PFSK-1 (cell line): Measurements from ENCODE around the gene BAG2.

ENCODE experiments used
- FOXP2 ChIP-seq: optimal IDR thresholded peaks from 2 replicates; pipeline ENCODE3; 2011; ENCODE audit warnings: borderline replicate concordance, control low read depth, inconsistent platforms; ENCODE audit not compliant: insufficient read depth; ENCODE audit errors: extremely low read length, extremely low read depth
- POLR2AphosphoS5 ChIP-seq: IDR thresholded peaks from 2 replicates; pipeline ENCODE4 v1.6.1; 2012; ENCODE audit warnings: low read depth, mild to moderate bottlenecking, control low read depth, low read length, moderate library complexity
- SIN3A ChIP-seq: IDR thresholded peaks from 2 replicates; pipeline ENCODE4 v1.6.1; 2012; ENCODE audit warnings: mild to moderate bottlenecking, low read length, moderate library complexity, borderline replicate concordance; ENCODE audit not compliant: insufficient read depth
- TAF1 ChIP-seq: IDR thresholded peaks from 2 replicates; pipeline ENCODE4 v1.6.1; 2012; ENCODE audit warnings: low read length, control low read depth, borderline replicate concordance; ENCODE audit not compliant: insufficient read depth
- TF ChIP-seq, protein P1 (sequence below), 2 experiments: IDR thresholded peaks; 2 replicates each; pipeline versions ENCODE4 v1.6.1 to v1.8.0; 2011 to 2012; ENCODE audit warnings: low read depth in 2 of 2, low read length in 2 of 2, control low read depth in 1 of 2, inconsistent platforms in 1 of 2, mild to moderate bottlenecking in 1 of 2, moderate library complexity in 1 of 2; ENCODE audit not compliant: insufficient read depth in 1 of 2

The BAG2 gene

DNA sequence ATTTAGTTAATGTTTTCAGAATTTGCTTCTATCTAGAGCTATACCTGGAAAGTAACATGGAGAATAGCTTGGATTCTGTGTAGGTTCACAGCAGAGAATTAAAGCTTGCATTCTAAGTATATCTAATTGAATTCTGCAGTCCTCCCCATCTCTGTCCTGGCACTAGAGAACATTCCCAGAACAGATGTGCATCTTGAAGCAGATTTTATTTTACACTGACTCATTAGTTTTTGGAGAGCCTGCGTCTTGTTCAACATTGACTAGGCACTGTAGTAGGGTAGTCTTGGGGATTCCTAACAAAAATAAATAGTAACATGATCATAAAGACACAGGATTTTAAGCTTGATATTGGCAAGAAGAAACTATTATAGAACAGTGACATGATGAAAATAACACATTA lies 36.2 kb upstream of the BAG2 start:
- no peak for TF ChIP-seq TAF1
- no peak for TF ChIP-seq POLR2AphosphoS5
- TF ChIP-seq SIN3A: no peak
- TF ChIP-seq FOXP2: no peak
- TF ChIP-seq, protein P1, sequence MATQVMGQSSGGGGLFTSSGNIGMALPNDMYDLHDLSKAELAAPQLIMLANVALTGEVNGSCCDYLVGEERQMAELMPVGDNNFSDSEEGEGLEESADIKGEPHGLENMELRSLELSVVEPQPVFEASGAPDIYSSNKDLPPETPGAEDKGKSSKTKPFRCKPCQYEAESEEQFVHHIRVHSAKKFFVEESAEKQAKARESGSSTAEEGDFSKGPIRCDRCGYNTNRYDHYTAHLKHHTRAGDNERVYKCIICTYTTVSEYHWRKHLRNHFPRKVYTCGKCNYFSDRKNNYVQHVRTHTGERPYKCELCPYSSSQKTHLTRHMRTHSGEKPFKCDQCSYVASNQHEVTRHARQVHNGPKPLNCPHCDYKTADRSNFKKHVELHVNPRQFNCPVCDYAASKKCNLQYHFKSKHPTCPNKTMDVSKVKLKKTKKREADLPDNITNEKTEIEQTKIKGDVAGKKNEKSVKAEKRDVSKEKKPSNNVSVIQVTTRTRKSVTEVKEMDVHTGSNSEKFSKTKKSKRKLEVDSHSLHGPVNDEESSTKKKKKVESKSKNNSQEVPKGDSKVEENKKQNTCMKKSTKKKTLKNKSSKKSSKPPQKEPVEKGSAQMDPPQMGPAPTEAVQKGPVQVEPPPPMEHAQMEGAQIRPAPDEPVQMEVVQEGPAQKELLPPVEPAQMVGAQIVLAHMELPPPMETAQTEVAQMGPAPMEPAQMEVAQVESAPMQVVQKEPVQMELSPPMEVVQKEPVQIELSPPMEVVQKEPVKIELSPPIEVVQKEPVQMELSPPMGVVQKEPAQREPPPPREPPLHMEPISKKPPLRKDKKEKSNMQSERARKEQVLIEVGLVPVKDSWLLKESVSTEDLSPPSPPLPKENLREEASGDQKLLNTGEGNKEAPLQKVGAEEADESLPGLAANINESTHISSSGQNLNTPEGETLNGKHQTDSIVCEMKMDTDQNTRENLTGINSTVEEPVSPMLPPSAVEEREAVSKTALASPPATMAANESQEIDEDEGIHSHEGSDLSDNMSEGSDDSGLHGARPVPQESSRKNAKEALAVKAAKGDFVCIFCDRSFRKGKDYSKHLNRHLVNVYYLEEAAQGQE (IDR thresholded peaks at IDR 0.05; ENCODE audit: insufficient read depth in 1 of 2, low read depth in 2 of 2, low read length in 2 of 2): no peak

DNA sequence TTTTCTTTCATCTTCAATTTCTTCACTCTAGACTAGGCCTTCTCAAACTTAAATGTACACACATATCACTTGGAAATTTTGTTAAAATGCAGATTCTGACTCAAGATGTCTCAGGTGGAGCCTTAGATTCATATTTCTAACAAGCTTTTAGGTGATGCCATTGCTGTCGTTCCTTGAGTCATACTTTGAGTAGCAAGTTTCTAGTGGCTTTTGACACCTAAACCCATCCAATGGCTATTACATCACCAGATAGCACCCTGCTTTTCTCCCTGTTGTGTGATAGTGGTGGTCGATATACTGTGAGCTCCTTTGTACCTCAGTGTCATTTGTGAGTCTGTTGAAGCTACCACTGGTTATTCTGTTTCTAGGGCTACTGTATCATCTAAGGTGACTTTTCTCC lies 34.8 kb upstream of the BAG2 start:
- TF ChIP-seq FOXP2 (no peak), POLR2AphosphoS5 (no peak), TAF1 (no peak), SIN3A (no peak)
- TF ChIP-seq, protein P1 (IDR thresholded peaks at IDR 0.05; ENCODE audit: insufficient read depth in 1 of 2, low read depth in 2 of 2, low read length in 2 of 2): no peak

DNA sequence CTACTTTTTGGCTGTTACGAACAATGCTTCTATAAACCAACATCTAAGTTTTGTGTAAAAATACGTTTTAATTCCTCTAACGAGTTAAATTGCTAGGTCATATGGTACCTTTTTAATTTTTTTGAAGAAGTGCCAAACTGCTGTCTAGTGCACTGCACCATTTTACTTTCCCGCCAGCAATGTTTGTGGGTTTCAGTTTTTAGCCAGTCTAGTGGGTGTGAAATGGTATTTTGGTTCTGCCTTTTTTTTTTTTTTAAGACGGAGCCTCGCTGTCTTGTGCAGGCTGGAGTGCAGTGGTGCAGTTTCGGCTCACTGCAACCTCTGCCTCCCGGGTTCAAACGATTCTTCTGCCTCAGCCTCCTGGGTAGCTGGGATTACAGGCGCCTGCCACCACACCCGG lies 34.1 kb upstream of the BAG2 start:
- TF ChIP-seq POLR2AphosphoS5 (no peak), SIN3A (no peak), FOXP2 (no peak), TAF1 (no peak)
- TF ChIP-seq, protein P1 (IDR thresholded peaks at IDR 0.05; ENCODE audit: insufficient read depth in 1 of 2, low read depth in 2 of 2, low read length in 2 of 2): no peak

DNA sequence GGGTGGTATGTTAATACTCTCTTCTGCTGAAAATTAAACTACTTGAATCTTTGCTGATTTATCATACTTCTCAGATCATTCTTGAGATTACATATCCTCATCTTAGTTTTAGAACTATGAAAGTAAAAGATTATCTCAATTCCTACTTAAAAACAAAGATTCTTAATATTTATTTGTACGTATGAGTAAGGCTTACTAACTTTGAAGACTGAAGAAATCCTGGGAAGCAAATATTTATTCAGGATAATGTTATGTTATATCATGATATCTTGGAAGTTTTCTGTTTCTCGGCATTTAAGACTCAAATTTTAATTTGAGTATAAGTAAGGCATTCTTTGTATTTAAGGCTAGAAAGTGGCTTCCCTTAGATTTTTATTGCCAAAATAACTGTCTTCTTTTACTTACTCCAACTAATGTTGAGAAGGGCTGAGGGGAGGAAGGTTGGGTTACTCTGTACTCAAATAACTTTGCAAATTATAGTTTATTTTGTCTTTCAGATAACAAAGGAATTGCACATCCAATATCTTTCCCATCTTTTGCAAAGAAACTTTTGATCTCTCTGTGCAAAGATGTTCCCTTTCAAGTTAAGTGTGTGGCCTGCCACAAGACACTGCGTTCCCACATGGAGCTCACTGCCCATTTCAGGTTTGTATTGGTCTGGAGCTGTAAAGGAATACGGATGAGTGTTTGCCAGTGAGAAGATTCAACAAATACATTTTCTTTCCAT lies 30.5 kb upstream of the BAG2 start:
- TF ChIP-seq FOXP2 (no peak), POLR2AphosphoS5 (no peak)

DNA sequence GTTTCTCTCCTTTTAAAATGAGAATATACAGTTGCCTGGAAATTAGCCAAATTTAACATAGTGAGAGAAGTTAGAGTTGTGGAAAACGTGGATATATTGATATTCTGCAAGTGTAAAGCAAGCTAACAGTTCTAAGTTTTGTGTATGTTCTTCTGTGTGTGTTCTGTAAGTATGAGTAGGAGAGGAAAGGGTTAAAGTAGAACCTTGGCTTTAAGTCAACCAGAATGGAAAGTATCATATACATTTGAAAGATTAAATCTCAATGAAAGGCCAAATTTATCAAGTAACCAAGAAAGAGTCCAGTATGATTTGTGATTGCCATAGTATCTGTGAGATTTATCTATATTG lies 30.0 kb upstream of the BAG2 start:
- no peak for TF ChIP-seq TAF1
- TF ChIP-seq, protein P1 (IDR thresholded peaks at IDR 0.05; ENCODE audit: insufficient read depth in 1 of 2, low read depth in 2 of 2, low read length in 2 of 2): no peak
- no peak for TF ChIP-seq FOXP2
- no peak for TF ChIP-seq SIN3A
- no peak for TF ChIP-seq POLR2AphosphoS5
